GM23338 (cell line): ENCODE data around the gene SUB1. TPM values are rescaled to one million over a fixed set of nuclear protein-coding genes. Genes with fewer than 3 reads are reported as not detected.

ENCODE experiments used
- ATAC-seq: fragments of 200-7000 bp; cut with Tn5 transposase; 3 replicates; pipeline ENCODE4 v1.9.1; 2020
- DNase-seq: peaks from one replicate; pipeline ENCODE4 v3.0.0-alpha.2; 2015; ENCODE audit warnings: low spot score
- H2AFZ ChIP-seq: fragments of 200-600 bp; sonication (generic); 2 replicates; pipeline ENCODE4 v1.8.0; 2016; ENCODE audit warnings: antibody characterized with exemption, mild to moderate bottlenecking, moderate library complexity
- H3F3A ChIP-seq: fragments of 200-600 bp; sonication (generic); replicated peaks from 2 replicates; pipeline ENCODE4 v1.8.0; 2017; ENCODE audit warnings: antibody characterized with exemption, mixed run types, low read depth
- H3K27ac ChIP-seq: fragments of 200-600 bp; sonication (generic); 2 replicates; pipeline ENCODE4 v1.6.1; 2016; ENCODE audit warnings: low read depth
- H3K27me3 ChIP-seq: fragments of 200-600 bp; sonication (generic); 2 replicates; pipeline ENCODE4 v1.8.0; 2016; ENCODE audit warnings: mild to moderate bottlenecking, mixed run types, moderate library complexity; ENCODE audit not compliant: insufficient read depth
- H3K36me3 ChIP-seq: fragments of 200-600 bp; sonication (generic); 2 replicates; pipeline ENCODE4 v1.8.0; 2016; ENCODE audit warnings: mild to moderate bottlenecking; ENCODE audit not compliant: insufficient read depth
- H3K4me1 ChIP-seq: fragments of 200-600 bp; sonication (generic); 2 replicates; pipeline ENCODE4 v1.8.0; 2016; ENCODE audit warnings: mild to moderate bottlenecking, moderate library complexity; ENCODE audit not compliant: insufficient read depth
- H3K4me2 ChIP-seq: fragments of 200-600 bp; sonication (generic); 2 replicates; pipeline ENCODE4 v1.7.1; 2017; ENCODE audit warnings: mixed run types
- H3K4me3 ChIP-seq: fragments of 200-600 bp; sonication (generic); 2 replicates; pipeline ENCODE4 v1.6.1; 2016; ENCODE audit warnings: mixed run types
- H3K79me2 ChIP-seq: fragments of 200-600 bp; sonication (generic); replicated peaks from 2 replicates; pipeline ENCODE4 v1.8.0; 2017; ENCODE audit warnings: mild to moderate bottlenecking; ENCODE audit not compliant: insufficient read depth
- H3K9me2 ChIP-seq: fragments of 200-600 bp; sonication (generic); 2 replicates; pipeline ENCODE4 v1.8.0; 2017; ENCODE audit not compliant: insufficient read depth
- H4K20me1 ChIP-seq: fragments of 200-600 bp; sonication (generic); replicated peaks from 2 replicates; pipeline ENCODE4 v1.8.0; 2017; ENCODE audit warnings: mild to moderate bottlenecking; ENCODE audit not compliant: insufficient read depth
- H3K27ac Mint-ChIP-seq: 2 replicates; pipeline ENCODE4 v1.8.0; 2020; ENCODE audit warnings: inconsistent platforms, mild to moderate bottlenecking, moderate library complexity, mixed read lengths
- H3K27me3 Mint-ChIP-seq: 3 replicates; pipeline ENCODE4 v1.8.0; 2022; ENCODE audit warnings: low read depth, mild to moderate bottlenecking, moderate library complexity, mixed read lengths, inconsistent platforms; ENCODE audit not compliant: insufficient read depth, poor library complexity
- H3K36me3 Mint-ChIP-seq: 3 replicates; pipeline ENCODE4 v1.8.0; 2021; ENCODE audit warnings: low read depth, mild to moderate bottlenecking, inconsistent platforms, moderate library complexity, mixed read lengths
- H3K4me1 Mint-ChIP-seq: 3 replicates; pipeline ENCODE4 v1.8.0; 2020; ENCODE audit warnings: mild to moderate bottlenecking, inconsistent platforms, mixed read lengths
- H3K4me3 Mint-ChIP-seq: 3 replicates; pipeline ENCODE4 v1.8.0; 2021; ENCODE audit warnings: moderate library complexity, mild to moderate bottlenecking, inconsistent platforms, mixed read lengths
- H3K9me3 Mint-ChIP-seq: 3 replicates; pipeline ENCODE4 v1.8.0; 2020; ENCODE audit warnings: moderate library complexity, mild to moderate bottlenecking, inconsistent platforms, mixed read lengths
- CREB1 ChIP-seq: fragments of 250-450 bp; sonication (Bioruptor Pico); IDR thresholded peaks from 2 replicates; pipeline ENCODE4 v1.5.0; 2020; ENCODE audit warnings: low read depth, mild to moderate bottlenecking, moderate library complexity
- CTCF ChIP-seq, 2 experiments: fragments of 200-600 bp in 1 of 2; sonication (generic) in 1 of 2; conservative IDR thresholded peaks; 2 replicates each; pipeline versions ENCODE4 v1.5.1 to v1.6.1; 2016 to 2017; ENCODE audit warnings: antibody characterized with exemption in 2 of 2, low read depth in 2 of 2, mild to moderate bottlenecking in 2 of 2, moderate library complexity in 1 of 2
- ETS1 ChIP-seq: IDR thresholded peaks from 2 replicates; pipeline ENCODE4 v1.6.1; 2016; ENCODE audit warnings: antibody characterized with exemption
- EZH2 ChIP-seq: fragments of 200-600 bp; sonication (generic); IDR thresholded peaks from one replicate; pipeline ENCODE4 v1.8.0; 2017; ENCODE audit warnings: antibody characterized with exemption, mild to moderate bottlenecking, low read depth; ENCODE audit not compliant: unreplicated experiment
- EZH2phosphoT487 ChIP-seq: fragments of 200-600 bp; sonication (generic); IDR thresholded peaks from one replicate; pipeline ENCODE4 v1.8.1; 2018; ENCODE audit warnings: antibody characterized with exemption; ENCODE audit not compliant: unreplicated experiment
- JUNB ChIP-seq: IDR thresholded peaks from one replicate; pipeline ENCODE4 v1.6.1; 2016; ENCODE audit warnings: antibody characterized with exemption; ENCODE audit not compliant: unreplicated experiment
- NANOG ChIP-seq: IDR thresholded peaks from 2 replicates; pipeline ENCODE4 v1.6.1; 2016; ENCODE audit warnings: antibody characterized with exemption, borderline replicate concordance
- POLR2AphosphoS5 ChIP-seq: IDR thresholded peaks from 2 replicates; pipeline ENCODE4 v1.6.1; 2016; ENCODE audit warnings: antibody characterized with exemption, low read depth
- REST ChIP-seq: IDR thresholded peaks from one replicate; pipeline ENCODE4 v1.6.1; 2018; ENCODE audit warnings: antibody characterized with exemption; ENCODE audit not compliant: unreplicated experiment
- STAT1 ChIP-seq: IDR thresholded peaks from one replicate; pipeline ENCODE4 v1.6.1; 2016; ENCODE audit warnings: antibody characterized with exemption; ENCODE audit not compliant: unreplicated experiment
- ZNF114 ChIP-seq: fragments of 250-450 bp; sonication (Bioruptor Pico); IDR thresholded peaks from 2 replicates; pipeline ENCODE4 v1.5.0; 2020; ENCODE audit warnings: mild to moderate bottlenecking, moderate library complexity
- ZNF462 ChIP-seq: fragments of 250-450 bp; sonication (Bioruptor Pico); IDR thresholded peaks from 2 replicates; pipeline ENCODE4 v1.5.0; 2020; ENCODE audit warnings: mild to moderate bottlenecking, moderate library complexity
- polyA plus RNA-seq: library from polyadenylated mRNA; unstranded; fragments of >200 nt; fragmentation: Nextera tagmentation; extraction: Ambion mirVana; gene quantifications from 2 replicates; pipeline ENCODE4 v1.2.1, GENCODE V29; 2016
- total RNA-seq: library from RNA; depleted of rRNA; stranded (reverse); fragments of >200 nt; shearing (Covaris generic); gene quantifications from 2 replicates; pipeline ENCODE4 v1.2.3, GENCODE V29; 2014

The SUB1 gene
- total and polyA plus RNA-seq, 2 experiments from 2014 or later: 365 to 1,041 TPM

- Histone ChIP-seq H3F3A (no peaks in the 10 kb centered on the region), H4K20me1 (no peaks in the 10 kb centered on the region), H3K4me2 (no peak overlapping the region), H3K79me2 (no peaks in the 10 kb centered on the region), H3K27me3 (no peaks in the 10 kb centered on the region), H3K4me1 (no peaks in the 10 kb centered on the region), H3K4me3 (no peak overlapping the region), H3K36me3 (no peaks in the 10 kb centered on the region), H3K9me2 (no peaks in the 10 kb centered on the region), H3K27ac (no peak overlapping the region), H2AFZ (no peak overlapping the region)
- TF ChIP-seq REST (no peak), STAT1 (no peak), ETS1 (no peak), CREB1 (CRISPR knock-in tag) (no peak), JUNB (no peak), NANOG (no peak), POLR2AphosphoS5 (no peak), EZH2 (no peak), CTCF (conservative IDR thresholded peaks at IDR 0.05; ENCODE audit: low read depth in 2 of 2) (no peak), ZNF462 (CRISPR knock-in tag) (no peak), EZH2phosphoT487 (no peak), ZNF114 (no peak)
- Mint-ChIP-seq H3K27me3 (peaks cover 2% of the 10 kb centered on the region), H3K4me1 (no peaks in the 10 kb centered on the region), H3K9me3 (peaks cover 6% of the 10 kb centered on the region; the same call in 2 of the 3 replicates), H3K27ac (no peak overlapping the region), H3K4me3 (no peak overlapping the region), H3K36me3 (no peaks in the 10 kb centered on the region; the same call in 1 of the 3 replicates)
- ATAC-seq: no peak
- DNase-seq: no peak
Measured at GRCh38 chr5:32639943-32640342, 54.6 kb downstream of the SUB1 start.
